ENCODE measurements around the gene F8A3. TPM values are rescaled to one million over a fixed set of nuclear protein-coding genes. Genes with fewer than 3 reads are reported as not detected.
"Not testable (repeated sequence)": the region's sequence is repeated elsewhere in the genome, so short reads cannot be mapped to it uniquely, and the experiment has no call there.

F8A3 gene
- total RNA-seq = 10 to 100 TPM in 1 of 3 donors, 1 to 10 TPM in 2; 6.7 to 14.4 (median 7.5) TPM

DNA sequence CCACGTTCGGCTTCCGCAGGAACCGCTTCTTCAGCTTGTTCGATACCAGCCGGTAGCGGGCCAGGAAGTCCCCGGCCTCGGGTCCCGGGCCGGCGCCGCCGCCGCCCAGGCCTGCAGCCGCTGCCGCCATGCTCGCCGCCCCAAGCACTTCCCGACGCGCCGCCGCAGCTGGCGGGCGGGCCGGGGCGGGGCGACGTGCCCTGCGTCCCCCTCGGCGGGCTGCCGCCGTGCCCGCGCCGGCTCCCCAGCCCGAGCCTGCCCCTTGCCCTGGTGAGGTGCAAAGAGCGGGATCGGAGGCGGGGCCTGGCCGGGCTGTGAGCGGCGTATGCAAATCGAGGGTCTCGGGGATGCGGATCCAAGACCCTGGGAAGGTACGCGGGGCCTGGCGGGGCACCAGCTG, at the start of gene F8A3:
F8A3 (minus strand) TSS at position 150 of the 400 bp plus-strand sequence; CDS start at position 130, 20 bp downstream.
- H3K36me3 ChIP-seq; H3K27me3 ChIP-seq; H3K4me1 ChIP-seq; DNase-seq (ENCODE audit: low spot score in 2 of 2); intact Hi-C loops (cut with DNase I; ENCODE audit: low total_unique reads); H3K9me3 ChIP-seq; H3K27ac ChIP-seq; H3K4me3 ChIP-seq: not testable (repeated sequence)

DNA sequence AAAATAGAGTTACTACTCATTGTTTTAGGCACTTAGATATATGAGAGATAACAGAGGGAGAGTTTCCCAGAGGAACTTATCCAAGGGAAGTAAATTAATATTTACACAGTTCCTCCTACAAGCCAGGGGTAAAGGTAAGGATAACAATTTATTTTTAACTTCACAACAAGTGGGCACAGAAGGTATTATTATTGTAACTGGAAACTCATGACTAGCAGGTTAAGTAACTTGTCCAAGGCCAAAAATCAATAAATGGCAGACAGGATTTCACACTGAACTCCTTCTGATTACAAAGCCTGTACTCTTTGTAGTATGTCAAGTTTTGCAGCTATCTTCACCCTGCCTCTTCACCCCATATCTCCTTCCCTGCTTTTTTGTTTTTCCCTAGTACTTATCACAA, 46.9 kb upstream of the F8A3 start:
- DNase-seq (ENCODE audit: low spot score in 2 of 2) = no peak
- H3K27me3 ChIP-seq = no peaks in the 10 kb centered on the region
- intact Hi-C loops (cut with DNase I; ENCODE audit: low total_unique reads) = no loop called here
- TF ChIP-seq, protein P1, sequence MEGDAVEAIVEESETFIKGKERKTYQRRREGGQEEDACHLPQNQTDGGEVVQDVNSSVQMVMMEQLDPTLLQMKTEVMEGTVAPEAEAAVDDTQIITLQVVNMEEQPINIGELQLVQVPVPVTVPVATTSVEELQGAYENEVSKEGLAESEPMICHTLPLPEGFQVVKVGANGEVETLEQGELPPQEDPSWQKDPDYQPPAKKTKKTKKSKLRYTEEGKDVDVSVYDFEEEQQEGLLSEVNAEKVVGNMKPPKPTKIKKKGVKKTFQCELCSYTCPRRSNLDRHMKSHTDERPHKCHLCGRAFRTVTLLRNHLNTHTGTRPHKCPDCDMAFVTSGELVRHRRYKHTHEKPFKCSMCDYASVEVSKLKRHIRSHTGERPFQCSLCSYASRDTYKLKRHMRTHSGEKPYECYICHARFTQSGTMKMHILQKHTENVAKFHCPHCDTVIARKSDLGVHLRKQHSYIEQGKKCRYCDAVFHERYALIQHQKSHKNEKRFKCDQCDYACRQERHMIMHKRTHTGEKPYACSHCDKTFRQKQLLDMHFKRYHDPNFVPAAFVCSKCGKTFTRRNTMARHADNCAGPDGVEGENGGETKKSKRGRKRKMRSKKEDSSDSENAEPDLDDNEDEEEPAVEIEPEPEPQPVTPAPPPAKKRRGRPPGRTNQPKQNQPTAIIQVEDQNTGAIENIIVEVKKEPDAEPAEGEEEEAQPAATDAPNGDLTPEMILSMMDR (IDR thresholded peaks at IDR 0.05) = no peak
- TF ChIP-seq POLR2AphosphoS5 (IDR thresholded peaks at IDR 0.05) = no peak
- no peak for TF ChIP-seq POLR2A (IDR thresholded peaks at IDR 0.05)
- H3K4me3 ChIP-seq = no peak overlapping the region
- no peaks in the 10 kb centered on the region for H3K9me3 ChIP-seq
- H3K4me1 ChIP-seq = no peaks in the 10 kb centered on the region
- H3K27ac ChIP-seq = no peak overlapping the region
- no peaks in the 10 kb centered on the region for H3K36me3 ChIP-seq

DNA sequence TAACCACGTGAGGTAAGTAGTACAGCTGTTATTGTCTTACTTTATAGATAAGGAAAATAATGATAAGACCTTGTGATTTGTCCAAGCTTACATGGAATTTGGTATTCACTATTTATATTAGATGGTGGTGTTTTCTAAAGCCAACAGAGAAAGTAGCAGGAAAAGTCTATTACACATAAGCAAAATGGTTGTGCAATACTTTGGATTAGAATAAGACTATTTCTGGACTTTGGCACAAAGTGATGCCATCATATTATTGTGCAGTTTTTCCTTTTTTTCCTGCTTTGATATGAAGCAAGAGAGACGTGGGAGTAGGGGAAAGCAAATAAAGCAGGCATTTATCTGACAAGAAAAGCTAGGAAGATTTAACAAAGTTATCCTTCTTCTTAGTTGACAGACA, 36.7 kb upstream of the F8A3 start:
- H3K27me3 ChIP-seq; DNase-seq (ENCODE audit: low spot score in 2 of 2); intact Hi-C loops (cut with DNase I; ENCODE audit: low total_unique reads); H3K4me3 ChIP-seq; H3K36me3 ChIP-seq; H3K9me3 ChIP-seq; H3K4me1 ChIP-seq; H3K27ac ChIP-seq: not testable (repeated sequence)

DNA sequence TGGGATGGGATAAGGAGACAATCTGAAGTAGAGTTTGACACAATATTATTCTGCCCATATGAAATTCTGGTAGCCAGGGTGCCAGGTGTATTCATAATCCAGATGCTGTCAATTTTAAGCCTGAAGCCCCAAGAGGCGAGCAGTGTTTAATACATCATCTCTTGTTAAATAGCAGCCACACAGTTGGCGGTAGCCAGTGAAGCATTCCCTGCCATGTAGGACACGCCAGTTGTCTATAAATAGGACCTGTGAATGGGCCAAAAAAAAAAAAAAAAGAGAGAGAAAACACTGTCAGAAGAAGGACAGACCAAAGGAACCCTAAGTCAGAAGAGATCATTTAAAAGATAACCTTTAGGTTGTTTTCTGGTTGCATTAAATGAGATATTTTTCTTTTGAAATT, 33.0 kb upstream of the F8A3 start:
- intact Hi-C loops (cut with DNase I; ENCODE audit: low total_unique reads); H3K4me3 ChIP-seq; H3K27me3 ChIP-seq: not testable (repeated sequence)

DNA sequence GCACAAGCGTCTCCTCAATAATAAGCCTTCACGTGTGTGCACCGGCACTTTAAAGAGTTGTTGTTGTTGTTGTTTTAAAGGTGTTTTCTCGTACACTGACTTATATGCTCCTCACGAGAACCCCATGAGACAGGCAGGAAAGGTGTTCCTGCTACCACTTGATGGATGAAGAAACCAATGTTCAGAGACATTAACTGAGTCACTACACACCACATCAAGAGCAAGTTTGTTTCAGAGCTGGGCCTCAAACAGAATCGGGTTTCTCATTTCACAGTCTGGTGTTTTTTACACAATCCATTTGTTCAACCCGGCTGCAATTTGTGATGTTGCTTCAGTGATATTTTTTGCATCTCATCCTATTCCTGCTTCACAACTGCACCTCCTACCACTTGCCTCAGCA, 18.7 kb upstream of the F8A3 start:
- H3K27me3 ChIP-seq; DNase-seq (ENCODE audit: low spot score in 2 of 2); H3K4me1 ChIP-seq; H3K4me3 ChIP-seq; H3K27ac ChIP-seq; H3K36me3 ChIP-seq; intact Hi-C loops (cut with DNase I; ENCODE audit: low total_unique reads); H3K9me3 ChIP-seq: not testable (repeated sequence)

More for the DNA sequence above, 33.0 kb upstream of the F8A3 start:
- not testable (repeated sequence) for H3K4me1 ChIP-seq; DNase-seq (ENCODE audit: low spot score in 2 of 2); H3K9me3 ChIP-seq; H3K36me3 ChIP-seq; H3K27ac ChIP-seq

DNA sequence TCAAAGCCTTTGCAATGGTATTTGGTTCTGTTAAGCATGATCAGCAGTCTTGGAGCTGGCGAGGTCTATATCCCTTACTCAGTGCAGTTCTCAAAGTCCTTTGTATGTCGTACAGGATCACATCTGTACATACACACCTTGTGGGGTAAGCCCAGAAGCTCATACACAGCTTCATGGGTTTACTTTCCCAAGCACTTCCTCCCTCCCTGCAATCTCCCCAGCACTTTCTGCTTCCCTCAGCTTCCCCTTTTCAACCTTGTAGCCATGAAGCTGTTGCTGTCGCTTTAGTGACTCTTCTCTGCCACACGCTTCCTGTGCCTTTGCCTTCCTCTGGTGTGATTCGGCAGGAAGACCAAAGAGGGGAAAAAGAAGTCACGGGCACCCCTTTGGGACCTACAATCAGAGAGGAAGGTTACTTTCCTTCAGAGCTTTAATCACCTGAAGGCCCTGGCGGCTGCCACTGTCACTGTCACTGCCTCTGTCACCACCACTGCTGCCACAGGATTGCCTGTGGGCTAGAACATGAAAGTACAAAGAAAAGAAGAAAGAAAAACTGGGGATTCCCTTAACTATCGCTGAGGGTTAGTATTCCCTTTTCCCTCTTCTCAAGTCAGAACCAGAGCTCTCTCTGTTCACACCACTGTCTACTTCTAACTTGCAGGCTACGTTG, 8.0 kb upstream of the F8A3 start:
- DNase-seq (ENCODE audit: low spot score in 2 of 2); H3K4me1 ChIP-seq; H3K9me3 ChIP-seq; H3K27ac ChIP-seq; H3K36me3 ChIP-seq; intact Hi-C loops (cut with DNase I; ENCODE audit: low total_unique reads); H3K4me3 ChIP-seq; H3K27me3 ChIP-seq: not testable (repeated sequence)

DNA sequence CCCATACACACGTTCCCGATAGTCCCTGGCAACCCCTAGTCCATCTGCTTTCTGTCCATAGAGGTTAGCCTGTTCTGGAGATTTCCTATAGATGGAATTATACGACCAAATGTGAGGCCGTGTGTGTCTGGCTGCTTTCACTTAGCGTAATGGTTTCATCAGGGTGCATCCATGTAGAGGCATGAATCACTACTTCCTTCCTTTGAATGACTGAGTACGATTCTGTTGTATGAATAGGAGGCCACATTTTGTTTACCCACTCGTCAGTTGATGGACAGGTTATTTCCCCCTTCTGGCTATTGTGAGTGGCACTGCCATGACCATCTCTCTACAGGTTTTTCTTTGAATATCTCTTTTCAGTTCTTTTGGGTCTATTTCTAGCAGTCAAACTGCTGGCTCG, 2.1 kb upstream of the F8A3 start:
- H3K27me3 ChIP-seq; H3K4me1 ChIP-seq; H3K36me3 ChIP-seq; H3K27ac ChIP-seq; intact Hi-C loops (cut with DNase I; ENCODE audit: low total_unique reads); H3K4me3 ChIP-seq; H3K9me3 ChIP-seq; DNase-seq (ENCODE audit: low spot score in 2 of 2): not testable (repeated sequence)

DNA sequence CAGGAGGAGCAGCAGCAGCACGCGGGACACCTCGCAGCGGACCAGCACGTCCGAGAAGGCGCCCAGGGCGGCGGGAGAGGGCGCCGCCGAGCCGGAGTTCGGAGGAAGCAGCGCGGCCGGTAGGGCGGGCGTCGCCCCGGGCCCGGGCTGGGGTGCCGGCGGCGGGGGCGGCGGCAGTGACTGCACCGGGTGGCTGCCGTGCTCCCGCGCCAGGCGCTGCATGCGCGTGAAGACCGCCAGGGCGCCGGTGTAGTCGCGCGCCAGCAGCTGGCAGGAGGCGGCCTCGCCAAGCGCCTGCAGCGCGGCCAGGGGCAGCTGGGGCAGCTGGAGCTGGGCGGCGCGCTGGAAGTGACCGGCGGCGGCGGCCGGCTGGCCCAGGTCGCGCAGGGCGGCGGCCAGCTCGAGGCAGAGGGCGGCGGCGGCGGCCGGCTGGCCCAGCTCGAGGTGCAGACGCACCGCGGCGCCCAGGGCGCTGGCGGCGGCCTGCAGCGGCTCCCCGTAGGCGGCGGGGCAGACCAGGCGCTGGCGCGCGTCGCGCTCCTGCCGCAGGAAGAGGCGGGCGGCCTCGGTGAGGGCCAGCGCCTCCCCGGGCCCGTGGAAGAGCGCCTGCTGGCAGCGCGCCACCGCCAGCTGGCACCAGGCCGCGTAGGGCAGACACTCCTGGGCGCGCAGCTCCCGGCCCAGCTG, 516 bp downstream of the F8A3 start:
- H3K36me3 ChIP-seq; H3K27me3 ChIP-seq; H3K9me3 ChIP-seq; H3K27ac ChIP-seq; intact Hi-C loops (cut with DNase I; ENCODE audit: low total_unique reads); H3K4me1 ChIP-seq; DNase-seq (ENCODE audit: low spot score in 2 of 2); H3K4me3 ChIP-seq: not testable (repeated sequence)

DNA sequence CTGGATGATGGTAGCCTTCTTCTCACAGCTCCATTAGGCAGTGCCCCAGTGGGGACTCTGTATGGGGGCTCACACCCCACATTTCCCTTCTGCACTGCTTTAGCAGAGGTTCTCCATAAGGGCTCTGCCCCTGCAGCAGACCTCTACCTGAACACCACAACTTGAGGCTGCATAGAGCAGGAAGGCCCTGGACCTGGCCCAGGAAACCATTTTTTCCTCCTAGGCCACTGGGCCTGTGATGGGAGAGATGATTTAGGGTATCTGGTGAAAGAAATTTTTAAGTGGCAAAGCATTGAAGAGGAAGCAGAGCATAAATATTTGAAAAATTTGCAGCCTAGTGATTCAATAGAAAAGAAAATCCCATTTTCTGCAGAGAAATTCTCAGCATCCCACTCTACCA, 17.3 kb downstream of the F8A3 start:
- H3K4me1 ChIP-seq = no peaks in the 10 kb centered on the region
- peaks cover 0 to 26% of the 10 kb centered on the region in 2 donors for H3K9me3 ChIP-seq
- H3K27me3 ChIP-seq = no peaks in the 10 kb centered on the region
- no peak for DNase-seq (ENCODE audit: low spot score in 2 of 2)
- H3K4me3 ChIP-seq = no peak overlapping the region
- intact Hi-C loops (cut with DNase I; ENCODE audit: low total_unique reads) = no loop called here
- no peak for TF ChIP-seq POLR2A (IDR thresholded peaks at IDR 0.05)
- TF ChIP-seq, protein P1 (IDR thresholded peaks at IDR 0.05) = no peak
- no peak for TF ChIP-seq POLR2AphosphoS5 (IDR thresholded peaks at IDR 0.05)
- no peaks in the 10 kb centered on the region for H3K36me3 ChIP-seq
- no peak overlapping the region for H3K27ac ChIP-seq

Measured in breast epithelium (tissue), 4 donors.